GM12878 (cell line): Measurements from ENCODE around the gene CYTL1.
"Not testable (repeated sequence)": the region's sequence is repeated elsewhere in the genome, so short reads cannot be mapped to it uniquely, and the experiment has no call there.

Source experiments
- BACH1 ChIP-seq: fragments of 450-650 bp; IDR thresholded peaks from 2 replicates; pipeline ENCODE4 v1.6.1; 2017; ENCODE audit warnings: mild to moderate bottlenecking, borderline replicate concordance
- POLR2AphosphoS5 ChIP-seq: IDR thresholded peaks from 2 replicates; pipeline ENCODE4 v1.6.1; 2011; ENCODE audit warnings: mild to moderate bottlenecking, low read length, inconsistent platforms
- TCF12 ChIP-seq: IDR thresholded peaks from 2 replicates; pipeline ENCODE4 v1.6.1; 2011; ENCODE audit warnings: low read depth, mild to moderate bottlenecking, low read length
- YBX1 ChIP-seq: fragments of 450-650 bp; IDR thresholded peaks from 2 replicates; pipeline ENCODE4 v1.6.1; 2016; ENCODE audit warnings: antibody characterized with exemption
- ZSCAN29 ChIP-seq: fragments of 450-650 bp; IDR thresholded peaks from 2 replicates; pipeline ENCODE4 v1.6.1; 2017; ENCODE audit warnings: mild to moderate bottlenecking, moderate library complexity
- TF ChIP-seq, protein P1 (sequence below), 3 experiments: IDR thresholded peaks in 2 of 3; conservative IDR thresholded peaks in 1 of 3; 2 replicates each; pipeline ENCODE4 v1.5.1; 2011; ENCODE audit warnings: low read depth in 3 of 3, low read length in 3 of 3, mild to moderate bottlenecking in 3 of 3, control low read depth in 2 of 3, moderate library complexity in 2 of 3, inconsistent platforms in 1 of 3, mixed read lengths in 1 of 3; ENCODE audit not compliant: control insufficient read depth in 2 of 3, insufficient read depth in 1 of 3; ENCODE audit errors: extremely low read depth in 1 of 3

DNA sequence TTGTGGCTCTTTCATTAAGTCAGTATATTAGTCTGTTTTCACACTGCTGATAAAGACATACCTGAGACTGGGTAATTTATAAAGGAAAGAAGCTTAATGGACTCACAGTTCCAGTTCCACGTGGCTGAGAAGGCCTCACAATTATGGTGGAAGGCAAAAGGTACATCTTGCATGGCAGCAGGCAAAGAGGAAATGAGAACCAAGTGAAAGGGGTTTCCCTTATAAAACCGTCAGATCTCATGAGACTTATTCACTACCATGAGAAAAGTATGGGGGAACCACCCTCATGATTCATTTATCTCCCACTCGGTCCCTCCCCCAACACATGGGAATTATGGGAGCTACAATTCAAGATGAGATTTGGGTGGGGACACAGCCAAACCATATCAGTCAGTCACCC is 47.7 kb upstream of the CYTL1 start:
- TF ChIP-seq, protein P1, sequence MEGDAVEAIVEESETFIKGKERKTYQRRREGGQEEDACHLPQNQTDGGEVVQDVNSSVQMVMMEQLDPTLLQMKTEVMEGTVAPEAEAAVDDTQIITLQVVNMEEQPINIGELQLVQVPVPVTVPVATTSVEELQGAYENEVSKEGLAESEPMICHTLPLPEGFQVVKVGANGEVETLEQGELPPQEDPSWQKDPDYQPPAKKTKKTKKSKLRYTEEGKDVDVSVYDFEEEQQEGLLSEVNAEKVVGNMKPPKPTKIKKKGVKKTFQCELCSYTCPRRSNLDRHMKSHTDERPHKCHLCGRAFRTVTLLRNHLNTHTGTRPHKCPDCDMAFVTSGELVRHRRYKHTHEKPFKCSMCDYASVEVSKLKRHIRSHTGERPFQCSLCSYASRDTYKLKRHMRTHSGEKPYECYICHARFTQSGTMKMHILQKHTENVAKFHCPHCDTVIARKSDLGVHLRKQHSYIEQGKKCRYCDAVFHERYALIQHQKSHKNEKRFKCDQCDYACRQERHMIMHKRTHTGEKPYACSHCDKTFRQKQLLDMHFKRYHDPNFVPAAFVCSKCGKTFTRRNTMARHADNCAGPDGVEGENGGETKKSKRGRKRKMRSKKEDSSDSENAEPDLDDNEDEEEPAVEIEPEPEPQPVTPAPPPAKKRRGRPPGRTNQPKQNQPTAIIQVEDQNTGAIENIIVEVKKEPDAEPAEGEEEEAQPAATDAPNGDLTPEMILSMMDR (IDR thresholded peaks at IDR 0.05 in 2 of 3, conservative IDR thresholded peaks at IDR 0.05 in 1 of 3; ENCODE audit: control insufficient read depth in 2 of 3, extremely low read depth in 1 of 3, insufficient read depth in 1 of 3, low read depth in 3 of 3, low read length in 3 of 3), result not testable (repeated sequence)
- TF ChIP-seq BACH1, ZSCAN29, POLR2AphosphoS5, TCF12, YBX1: not testable (repeated sequence)
